Chondrocyte (in vitro differentiated cells): ENCODE data around the gene SMIM13. TPM values are rescaled to one million over a fixed set of nuclear protein-coding genes. Genes with fewer than 3 reads are reported as not detected.

ENCODE experiments used
- DNase-seq: peaks from one replicate; pipeline ENCODE4 v3.0.0; 2021; ENCODE audit warnings: mixed read lengths, low spot score
- H3K27ac Mint-ChIP-seq: one replicate; pipeline ENCODE4 v1.8.0; 2021; ENCODE audit warnings: mild to moderate bottlenecking, moderate library complexity, mixed read lengths; ENCODE audit not compliant: unreplicated experiment
- H3K27me3 Mint-ChIP-seq: 2 replicates; pipeline ENCODE4 v1.8.0; 2021; ENCODE audit warnings: low read depth, mixed read lengths
- H3K36me3 Mint-ChIP-seq: 2 replicates; pipeline ENCODE4 v1.8.0; 2021; ENCODE audit warnings: low read depth, mixed read lengths
- H3K4me1 Mint-ChIP-seq: 2 replicates; pipeline ENCODE4 v1.8.0; 2021; ENCODE audit warnings: low read depth, mild to moderate bottlenecking, mixed read lengths
- H3K4me3 Mint-ChIP-seq: one replicate; pipeline ENCODE4 v1.8.0; 2021; ENCODE audit warnings: mild to moderate bottlenecking, moderate library complexity, mixed read lengths; ENCODE audit not compliant: unreplicated experiment
- H3K9me3 Mint-ChIP-seq: 2 replicates; pipeline ENCODE4 v1.8.0; 2021; ENCODE audit warnings: low read depth, mixed read lengths
- total RNA-seq: library from RNA; stranded (reverse); gene quantifications from 3 replicates; pipeline ENCODE4 v1.2.1, GENCODE V29; 2021
- TF ChIP-seq, protein P1 (sequence below): fragments of 200-600 bp; sonication (generic); IDR thresholded peaks from 2 replicates; pipeline ENCODE4 v1.5.0; 2021; ENCODE audit warnings: antibody characterized with exemption, mild to moderate bottlenecking, moderate library complexity

The SMIM13 gene
- total RNA-seq, 1 donor from 2014 or later: 20.9 TPM

DNA sequence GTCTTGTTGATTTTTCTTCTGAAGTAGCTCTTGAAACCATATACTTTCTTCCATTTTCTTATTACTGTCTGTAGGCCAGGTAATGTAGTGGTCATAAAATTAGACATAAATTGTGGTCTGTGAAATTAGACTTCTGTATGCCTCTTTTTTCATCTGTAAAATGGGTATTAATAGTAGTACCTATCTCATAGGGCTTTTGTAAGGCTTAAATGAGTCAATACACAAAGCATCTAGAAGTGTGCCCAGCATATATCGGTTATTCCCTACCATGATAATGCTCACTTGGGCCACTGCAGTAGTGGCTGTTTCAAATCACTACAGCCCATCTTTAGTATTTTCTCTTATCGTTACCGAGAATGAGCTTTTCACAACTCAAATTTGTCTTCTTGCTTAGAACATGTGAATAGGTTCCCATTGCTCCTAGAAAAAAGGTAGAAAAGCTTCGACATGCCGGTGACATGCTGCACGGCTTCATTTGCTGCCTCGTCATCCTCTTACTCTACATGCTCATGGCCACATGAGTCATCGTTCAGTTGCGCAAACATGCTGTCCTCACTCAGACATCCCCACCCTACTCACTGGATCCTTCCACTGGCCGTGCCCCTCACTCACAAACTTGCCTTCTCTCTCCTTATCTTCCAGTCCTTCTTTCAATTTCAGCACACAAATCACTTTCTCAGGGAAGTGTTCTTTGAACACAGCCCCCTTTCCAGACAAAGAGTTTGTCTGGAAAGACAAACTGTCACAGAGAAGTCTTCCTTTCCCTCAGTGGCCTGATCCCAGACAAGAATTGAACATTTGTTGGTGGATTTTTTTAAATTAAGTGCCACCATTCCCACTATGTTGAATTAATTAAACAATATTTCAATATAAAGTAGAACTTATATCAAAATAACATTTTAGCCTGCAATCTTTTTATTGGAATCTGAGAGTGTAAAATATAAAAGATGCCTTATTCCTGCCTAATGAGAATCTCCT lies 50.0 kb downstream of the SMIM13 start:
- no peaks in the 10 kb centered on the region for H3K9me3 Mint-ChIP-seq
- peaks cover 28% of the 10 kb centered on the region for H3K4me1 Mint-ChIP-seq
- no peak for DNase-seq
- no peak overlapping the region for H3K4me3 Mint-ChIP-seq
- H3K27ac Mint-ChIP-seq: peak overlapping the region; percentile 93
- peaks cover 4% of the 10 kb centered on the region for H3K36me3 Mint-ChIP-seq
- TF ChIP-seq, protein P1, sequence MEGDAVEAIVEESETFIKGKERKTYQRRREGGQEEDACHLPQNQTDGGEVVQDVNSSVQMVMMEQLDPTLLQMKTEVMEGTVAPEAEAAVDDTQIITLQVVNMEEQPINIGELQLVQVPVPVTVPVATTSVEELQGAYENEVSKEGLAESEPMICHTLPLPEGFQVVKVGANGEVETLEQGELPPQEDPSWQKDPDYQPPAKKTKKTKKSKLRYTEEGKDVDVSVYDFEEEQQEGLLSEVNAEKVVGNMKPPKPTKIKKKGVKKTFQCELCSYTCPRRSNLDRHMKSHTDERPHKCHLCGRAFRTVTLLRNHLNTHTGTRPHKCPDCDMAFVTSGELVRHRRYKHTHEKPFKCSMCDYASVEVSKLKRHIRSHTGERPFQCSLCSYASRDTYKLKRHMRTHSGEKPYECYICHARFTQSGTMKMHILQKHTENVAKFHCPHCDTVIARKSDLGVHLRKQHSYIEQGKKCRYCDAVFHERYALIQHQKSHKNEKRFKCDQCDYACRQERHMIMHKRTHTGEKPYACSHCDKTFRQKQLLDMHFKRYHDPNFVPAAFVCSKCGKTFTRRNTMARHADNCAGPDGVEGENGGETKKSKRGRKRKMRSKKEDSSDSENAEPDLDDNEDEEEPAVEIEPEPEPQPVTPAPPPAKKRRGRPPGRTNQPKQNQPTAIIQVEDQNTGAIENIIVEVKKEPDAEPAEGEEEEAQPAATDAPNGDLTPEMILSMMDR: no peak
- H3K27me3 Mint-ChIP-seq: no peaks in the 10 kb centered on the region

DNA sequence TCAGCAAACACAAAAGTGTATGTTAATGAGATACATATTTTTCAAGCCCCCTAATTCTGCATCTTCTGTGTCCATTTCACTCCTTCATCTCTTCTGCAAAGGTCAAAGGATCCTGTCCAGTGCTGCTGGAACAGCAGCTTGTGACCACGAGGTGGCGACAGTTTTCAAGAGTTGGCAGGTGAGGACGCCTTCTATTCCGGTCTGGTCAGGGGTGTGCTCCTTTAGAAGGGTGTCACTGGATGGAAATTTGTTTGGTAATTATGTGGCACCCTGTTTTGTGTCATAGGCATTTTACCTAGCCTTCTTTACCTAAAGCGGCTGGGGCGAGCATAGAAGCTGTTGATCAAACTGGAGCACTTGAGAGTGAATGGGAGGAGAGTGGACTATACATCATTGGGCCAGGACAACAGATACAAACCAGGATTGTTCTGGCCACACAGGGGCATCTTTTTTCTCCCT lies 50.8 kb downstream of the SMIM13 start:
- DNase-seq: no peak

DNA sequence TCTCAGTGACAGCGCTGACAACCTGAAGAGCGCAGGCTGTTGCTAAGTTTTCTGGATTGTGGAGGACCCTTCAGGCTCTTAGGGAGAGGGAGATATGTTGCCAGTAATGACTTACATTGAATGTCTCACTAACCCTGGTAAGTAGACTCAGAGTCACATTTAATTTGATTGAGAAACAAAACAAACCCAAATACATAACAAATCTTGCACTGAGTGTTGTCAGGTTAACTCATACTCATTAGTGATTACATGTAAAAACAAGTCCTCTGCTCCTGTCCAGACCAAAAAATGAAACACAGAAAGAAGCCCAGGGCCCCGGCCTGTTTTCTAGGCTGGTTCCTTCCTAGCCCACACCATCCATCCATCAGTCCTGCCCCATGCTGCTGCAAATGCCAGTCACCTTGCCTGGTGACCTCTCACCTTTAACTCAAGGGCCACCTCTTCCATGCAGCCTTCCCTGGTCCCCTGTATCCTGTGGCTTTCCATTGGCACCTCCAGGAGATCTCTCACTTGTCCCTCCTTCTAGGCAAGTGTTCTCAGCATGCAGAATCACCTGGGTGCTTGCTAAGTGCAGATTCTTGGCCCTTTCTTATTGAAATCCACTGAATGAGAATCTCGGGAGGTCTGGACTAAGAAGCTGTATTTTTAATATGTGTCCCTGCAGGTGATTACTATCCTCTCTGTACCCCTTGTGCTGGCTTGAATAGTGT lies 52.6 kb downstream of the SMIM13 start:
- Mint-ChIP-seq H3K9me3 (no peaks in the 10 kb centered on the region), H3K4me1 (peaks cover 18% of the 10 kb centered on the region), H3K36me3 (no peaks in the 10 kb centered on the region), H3K27me3 (no peaks in the 10 kb centered on the region), H3K27ac (no peak overlapping the region), H3K4me3 (no peak overlapping the region)
- TF ChIP-seq, protein P1: no peak
- no peak for DNase-seq

More for the DNA sequence above, 50.8 kb downstream of the SMIM13 start:
- H3K36me3 Mint-ChIP-seq: no peaks in the 10 kb centered on the region
- H3K27ac Mint-ChIP-seq: no peak overlapping the region
- H3K4me1 Mint-ChIP-seq: peaks cover 22% of the 10 kb centered on the region
- no peak overlapping the region for H3K4me3 Mint-ChIP-seq
- no peaks in the 10 kb centered on the region for H3K9me3 Mint-ChIP-seq
- no peaks in the 10 kb centered on the region for H3K27me3 Mint-ChIP-seq
- TF ChIP-seq, protein P1: peak; percentile 100

DNA sequence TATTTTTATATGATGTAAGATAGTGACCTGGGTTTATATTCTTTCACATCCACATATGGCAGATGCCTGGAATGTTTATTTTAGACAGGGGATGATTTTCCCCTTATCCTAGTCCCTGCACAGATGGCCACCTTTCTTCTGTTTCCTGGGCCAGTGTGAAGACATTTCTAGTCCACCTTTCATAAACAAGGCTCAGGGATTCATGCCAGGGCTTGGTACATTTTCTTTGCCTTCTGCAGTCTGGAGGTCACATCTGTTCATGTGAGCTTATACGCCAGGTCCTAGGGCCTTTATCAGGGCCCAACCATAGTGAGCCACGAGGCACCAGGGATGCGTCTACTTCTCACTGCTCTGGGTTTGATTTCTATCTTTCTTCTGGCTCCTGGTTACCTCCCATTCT lies 55.9 kb downstream of the SMIM13 start:
- no peaks in the 10 kb centered on the region for H3K27me3 Mint-ChIP-seq
- DNase-seq: no peak
- no peak overlapping the region for H3K27ac Mint-ChIP-seq
- H3K4me3 Mint-ChIP-seq: no peak overlapping the region
- H3K36me3 Mint-ChIP-seq: no peaks in the 10 kb centered on the region
- H3K9me3 Mint-ChIP-seq: no peaks in the 10 kb centered on the region
- TF ChIP-seq, protein P1: no peak
- peaks cover 6% of the 10 kb centered on the region for H3K4me1 Mint-ChIP-seq

DNA sequence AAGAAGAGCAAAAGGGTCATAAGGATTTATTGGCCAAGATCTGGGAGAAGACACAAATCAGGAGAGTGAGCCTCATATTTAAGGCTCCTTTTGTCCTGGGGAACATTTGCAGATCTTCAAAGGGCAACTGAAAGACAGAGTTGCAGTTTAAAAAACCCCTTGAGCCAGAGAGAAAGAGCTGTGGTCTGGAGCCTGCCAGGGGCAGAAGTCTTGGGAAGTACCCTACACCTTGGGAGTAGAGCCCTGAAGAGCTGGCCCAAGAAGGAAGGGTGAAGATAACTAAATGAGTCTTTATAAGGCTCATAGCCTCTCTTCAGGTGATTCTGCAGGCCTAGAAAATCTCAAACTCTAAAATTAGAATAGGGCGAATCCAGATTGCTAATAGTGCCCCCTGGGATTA lies 57.9 kb downstream of the SMIM13 start:
- Mint-ChIP-seq H3K27me3 (no peaks in the 10 kb centered on the region), H3K4me1 (peaks cover 6% of the 10 kb centered on the region), H3K27ac (no peak overlapping the region), H3K36me3 (no peaks in the 10 kb centered on the region), H3K9me3 (no peaks in the 10 kb centered on the region), H3K4me3 (no peak overlapping the region)
- TF ChIP-seq, protein P1: no peak
- no peak for DNase-seq
